ENCODE data around the gene IGFBP7. TPM values are rescaled to one million over a fixed set of nuclear protein-coding genes. Genes with fewer than 3 reads are reported as not detected.

IGFBP7 gene
- total and polyA plus RNA-seq, 2 of the 8 experiments (the other 6 are each of a cell fraction or from before 2014, with no cell fraction given): 0.17 to 0.48 TPM

DNA sequence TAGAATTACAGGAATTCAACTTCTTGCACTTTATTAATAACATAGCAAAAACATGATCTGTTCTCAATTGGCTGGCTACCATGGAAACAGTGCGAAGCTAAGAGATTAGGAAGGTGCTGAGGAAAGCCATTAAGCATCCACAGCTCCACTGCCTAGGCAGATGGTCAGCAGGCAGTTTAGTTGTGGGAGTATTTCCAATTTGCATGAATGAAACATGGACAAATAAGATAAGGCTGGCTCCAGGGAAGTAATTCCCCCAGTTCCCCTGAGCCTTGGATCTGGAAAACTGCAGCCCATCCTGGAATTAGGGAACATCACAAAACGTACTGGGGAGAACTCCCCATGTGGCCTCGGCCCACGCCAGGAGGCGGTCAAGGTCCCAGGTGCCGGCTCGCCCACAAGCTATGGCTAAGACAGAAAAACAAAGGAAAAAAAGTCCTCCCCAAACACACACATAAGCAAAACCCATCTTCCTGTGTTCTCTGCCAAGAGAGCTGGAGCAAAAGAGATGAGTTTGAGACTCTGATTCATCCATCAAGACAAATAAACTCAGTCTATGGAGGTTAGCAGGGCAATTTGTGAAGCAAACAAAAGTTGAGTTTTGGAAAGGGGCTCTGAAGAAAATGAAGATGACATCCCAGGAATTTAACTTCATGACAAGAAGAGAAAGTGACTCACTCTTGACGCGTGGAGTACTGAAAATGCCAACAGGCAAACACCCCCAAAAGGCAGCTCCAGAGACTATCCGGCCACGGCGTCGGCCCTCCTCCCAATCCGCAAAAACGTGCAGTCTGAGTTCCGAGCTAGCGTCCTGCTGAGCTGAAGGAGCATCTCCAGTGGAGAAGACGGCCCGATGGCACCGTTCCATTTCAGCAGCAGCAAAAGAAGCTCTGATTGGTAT, 45.1 kb downstream of the IGFBP7 start (continued):
- no peak for TF ChIP-seq BCL11A (IDR thresholded peaks at IDR 0.05; ENCODE audit: low read depth in 2 of 2, low read length in 2 of 2)
- no peak for TF ChIP-seq EP300 (IDR thresholded peaks at IDR 0.05; ENCODE audit: borderline replicate concordance in 1 of 2, low read depth in 2 of 2, low read length in 2 of 2)
- no peak for TF ChIP-seq POLR2A (IDR thresholded peaks at IDR 0.05; ENCODE audit: control extremely low read depth in 1 of 2, low read depth in 2 of 2, low read length in 2 of 2)
- no peak for TF ChIP-seq SP1 (IDR thresholded peaks at IDR 0.05; ENCODE audit: low read depth, low read length)
